Purkinje cell (primary cell): Measurements from ENCODE around the gene AMOTL1. TPM values are rescaled to one million over a fixed set of nuclear protein-coding genes. Genes with fewer than 3 reads are reported as not detected.

ENCODE experiments used
- polyA plus RNA-seq: library from polyadenylated mRNA; unstranded; fragments of >200 nt; fragmentation: Nextera tagmentation; gene quantifications from 2 replicates; pipeline ENCODE4 v1.2.1, GENCODE V29; 2014

Gene AMOTL1, protein sequence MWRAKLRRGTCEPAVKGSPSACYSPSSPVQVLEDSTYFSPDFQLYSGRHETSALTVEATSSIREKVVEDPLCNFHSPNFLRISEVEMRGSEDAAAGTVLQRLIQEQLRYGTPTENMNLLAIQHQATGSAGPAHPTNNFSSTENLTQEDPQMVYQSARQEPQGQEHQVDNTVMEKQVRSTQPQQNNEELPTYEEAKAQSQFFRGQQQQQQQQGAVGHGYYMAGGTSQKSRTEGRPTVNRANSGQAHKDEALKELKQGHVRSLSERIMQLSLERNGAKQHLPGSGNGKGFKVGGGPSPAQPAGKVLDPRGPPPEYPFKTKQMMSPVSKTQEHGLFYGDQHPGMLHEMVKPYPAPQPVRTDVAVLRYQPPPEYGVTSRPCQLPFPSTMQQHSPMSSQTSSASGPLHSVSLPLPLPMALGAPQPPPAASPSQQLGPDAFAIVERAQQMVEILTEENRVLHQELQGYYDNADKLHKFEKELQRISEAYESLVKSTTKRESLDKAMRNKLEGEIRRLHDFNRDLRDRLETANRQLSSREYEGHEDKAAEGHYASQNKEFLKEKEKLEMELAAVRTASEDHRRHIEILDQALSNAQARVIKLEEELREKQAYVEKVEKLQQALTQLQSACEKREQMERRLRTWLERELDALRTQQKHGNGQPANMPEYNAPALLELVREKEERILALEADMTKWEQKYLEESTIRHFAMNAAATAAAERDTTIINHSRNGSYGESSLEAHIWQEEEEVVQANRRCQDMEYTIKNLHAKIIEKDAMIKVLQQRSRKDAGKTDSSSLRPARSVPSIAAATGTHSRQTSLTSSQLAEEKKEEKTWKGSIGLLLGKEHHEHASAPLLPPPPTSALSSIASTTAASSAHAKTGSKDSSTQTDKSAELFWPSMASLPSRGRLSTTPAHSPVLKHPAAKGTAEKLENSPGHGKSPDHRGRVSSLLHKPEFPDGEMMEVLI
- polyA plus RNA-seq = 0.14 and 0.79 TPM in 2 replicates

GRCh38 chr11:94767701-94768601 lies at the start of gene AMOTL1:
Gene AMOTL1 (plus strand): TSS chr11:94768356. CDS start chr11:94768512, 156 bp downstream.

Other genes with a start within 250 kb of the AMOTL1 start
- gene FUT4, start 224.4 kb upstream of the AMOTL1 start, polyA plus RNA-seq = 0.17 TPM in 1 of 2 replicates, not detected in the other
- gene PIWIL4, start 201.0 kb upstream of the AMOTL1 start, polyA plus RNA-seq = 0.34 TPM in 1 of 2 replicates, not detected in the other
- 204 and 241 TPM in 2 replicates for gene CWC15, start 205.2 kb downstream of the AMOTL1 start, polyA plus RNA-seq
- gene KDM4D, start 205.4 kb downstream of the AMOTL1 start, polyA plus RNA-seq = 1.1 and 3.4 TPM in 2 replicates